Pancreas (tissue), 10 donors: ENCODE results near the gene RABGAP1L. TPM values are rescaled to one million over a fixed set of nuclear protein-coding genes. Genes with fewer than 3 reads are reported as not detected.

ENCODE experiments used
- ATAC-seq, 4 donors: fragments of 200-7000 bp; cut with Tn5 transposase; one replicate each; pipeline versions ENCODE4 v1.8.0 to v1.9.1; 2020; ENCODE audit warnings: mild to moderate bottlenecking in 4 of 4, moderate library complexity in 4 of 4
- DNase-seq, 6 donors: peaks; one replicate each; pipeline ENCODE4 v3.0.0-alpha.2; 2020
- FAIRE-seq: peaks from 2 replicates; lab custom pipeline; 2012; peaks lifted over from hg19 to GRCh38; lab: Jason Lieb, UNC
- H3K27ac ChIP-seq, 4 donors: fragments of 200-600 bp; sonication (generic); 1 replicate in 3 of 4; 2 replicates in 1 of 4; pipeline versions ENCODE4 v1.5.0 to v1.8.0; 2020
- H3K27me3 ChIP-seq, 4 donors: fragments of 200-600 bp; one replicate each; pipeline ENCODE4 v1.8.0; 2021
- H3K36me3 ChIP-seq, 3 donors: fragments of 200-600 bp; sonication (generic) in 1 of 3; one replicate each; pipeline versions ENCODE4 v1.5.0 to v1.8.0; 2020 to 2021
- H3K4me1 ChIP-seq, 3 donors: fragments of 200-600 bp; one replicate each; pipeline ENCODE4 v1.8.0; 2021
- H3K4me3 ChIP-seq, 4 donors: fragments of 200-600 bp; sonication (generic) in 2 of 4; one replicate each; pipeline versions ENCODE4 v1.5.0 to v1.8.0; 2020 to 2021
- H3K9me3 ChIP-seq, 4 donors: fragments of 200-600 bp; one replicate each; pipeline ENCODE4 v1.8.0; 2021
- WGBS, 2 donors: extraction: QIAGEN DNeasy Blood & Tissue Kit; methylation state at CpG; one replicate each; pipeline ENCODE4 v1.1.7; 2013; 5-methylcytosine and 5-hydroxymethylcytosine counted together
- intact Hi-C, 3 donors: fragments of 100-400 bp; cut with DNase I; formaldehyde crosslinking; loops; one replicate each; pipeline versions ENCODE4 v1.11.1 to v1.14.2; 2022
- polyA plus RNA-seq, 2 donors: library from polyadenylated mRNA; stranded (reverse); fragments of 200-250 nt; gene quantifications; one replicate each; pipeline ENCODE4 v1.2.3, GENCODE V29; 2013
- total RNA-seq, 6 donors: library from RNA; stranded (reverse); fragmentation: NEBNext Ultra II Directional in 4 of 6; extraction: Animal tissue kit (Norgen Biotek cat#: 25700) in 4 of 6; gene quantifications; one replicate each; pipeline versions ENCODE4 v1.2.1 to v1.2.4, GENCODE V29; 2021 to 2023
- TF ChIP-seq, protein P1 (sequence below), 4 donors: fragments of 200-600 bp; sonication (generic) in 3 of 4; IDR thresholded peaks; one replicate each; pipeline versions ENCODE4 v1.5.0 to v1.8.0; 2021; ENCODE audit warnings: antibody characterized with exemption in 4 of 4
- donor health status: healthy with polysubstance abuse.
- donor health status: DM: no; HTN: no; CAD: no; lungs with moderate emphysema.
- donor health status: DM: no; HTN: no; CAD: no.
- donor health status: control.
- donor health status: control.
- donor health status: Bipolar disorder and iron deficiency.
- donor health status: DM: yes; HTN: yes; CAD: no.
- donor health status: DM: no; HTN: no; CAD: no.
- donor health status: DM: no; HTN: no; CAD: no.
- donor health status: DM: yes; HTN: yes; CAD: no.

RABGAP1L gene
- total and polyA plus RNA-seq, 8 donors: 13.9 to 64.8 (median 36.1) TPM

GRCh38 chr1:174922121-174922520 is 762.8 kb downstream of the RABGAP1L start:
- DNase-seq: no peak
- Histone ChIP-seq H3K4me1 (peaks cover 0 to under 1% (median 0%) of the 10 kb centered on the region in 3 donors), H3K27me3 (no peaks in the 10 kb centered on the region), H3K36me3 (no peaks in the 10 kb centered on the region), H3K27ac (no peak overlapping the region), H3K9me3 (no peaks in the 10 kb centered on the region), H3K4me3 (no peak overlapping the region)
- 91 to 96% methylated on average over 5 of the region's 5 CpGs for WGBS, 2 donors
- FAIRE-seq: no peak
- TF ChIP-seq, protein P1, sequence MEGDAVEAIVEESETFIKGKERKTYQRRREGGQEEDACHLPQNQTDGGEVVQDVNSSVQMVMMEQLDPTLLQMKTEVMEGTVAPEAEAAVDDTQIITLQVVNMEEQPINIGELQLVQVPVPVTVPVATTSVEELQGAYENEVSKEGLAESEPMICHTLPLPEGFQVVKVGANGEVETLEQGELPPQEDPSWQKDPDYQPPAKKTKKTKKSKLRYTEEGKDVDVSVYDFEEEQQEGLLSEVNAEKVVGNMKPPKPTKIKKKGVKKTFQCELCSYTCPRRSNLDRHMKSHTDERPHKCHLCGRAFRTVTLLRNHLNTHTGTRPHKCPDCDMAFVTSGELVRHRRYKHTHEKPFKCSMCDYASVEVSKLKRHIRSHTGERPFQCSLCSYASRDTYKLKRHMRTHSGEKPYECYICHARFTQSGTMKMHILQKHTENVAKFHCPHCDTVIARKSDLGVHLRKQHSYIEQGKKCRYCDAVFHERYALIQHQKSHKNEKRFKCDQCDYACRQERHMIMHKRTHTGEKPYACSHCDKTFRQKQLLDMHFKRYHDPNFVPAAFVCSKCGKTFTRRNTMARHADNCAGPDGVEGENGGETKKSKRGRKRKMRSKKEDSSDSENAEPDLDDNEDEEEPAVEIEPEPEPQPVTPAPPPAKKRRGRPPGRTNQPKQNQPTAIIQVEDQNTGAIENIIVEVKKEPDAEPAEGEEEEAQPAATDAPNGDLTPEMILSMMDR (IDR thresholded peaks at IDR 0.05): no peak
- intact Hi-C loops: no loop called here
- no peak for ATAC-seq

DNA sequence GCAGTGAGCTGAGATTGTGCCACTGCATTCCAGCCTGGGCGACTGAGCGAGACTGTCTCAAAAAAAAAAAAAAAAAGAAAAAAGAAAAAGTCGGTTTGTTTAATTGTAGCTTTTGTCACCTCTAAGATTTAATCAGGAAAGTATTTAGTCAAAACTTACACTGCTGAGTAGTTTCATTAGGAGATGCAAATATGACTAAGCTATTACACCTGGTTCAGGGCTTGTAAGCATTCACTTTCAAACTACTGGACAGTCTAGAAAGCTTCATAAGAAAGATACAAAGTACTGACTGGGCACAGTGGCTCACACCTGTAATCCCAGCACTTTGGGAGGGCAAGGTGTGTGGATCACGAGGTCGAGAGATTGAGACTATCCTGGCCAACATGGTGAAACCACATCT is 764.5 kb downstream of the RABGAP1L start:
- TF ChIP-seq, protein P1 (IDR thresholded peaks at IDR 0.05): no peak
- ATAC-seq (no peak), FAIRE-seq (no peak), DNase-seq (no peak)
- no peaks in the 10 kb centered on the region for H3K9me3 ChIP-seq
- WGBS, 2 donors: 85 to 89% methylated on average over 5 of the region's 5 CpGs
- no peak overlapping the region for H3K27ac ChIP-seq
- H3K27me3 ChIP-seq: no peaks in the 10 kb centered on the region
- H3K4me3 ChIP-seq: no peak overlapping the region
- intact Hi-C loops: no loop called here
- no peaks in the 10 kb centered on the region for H3K4me1 ChIP-seq
- no peaks in the 10 kb centered on the region for H3K36me3 ChIP-seq

DNA sequence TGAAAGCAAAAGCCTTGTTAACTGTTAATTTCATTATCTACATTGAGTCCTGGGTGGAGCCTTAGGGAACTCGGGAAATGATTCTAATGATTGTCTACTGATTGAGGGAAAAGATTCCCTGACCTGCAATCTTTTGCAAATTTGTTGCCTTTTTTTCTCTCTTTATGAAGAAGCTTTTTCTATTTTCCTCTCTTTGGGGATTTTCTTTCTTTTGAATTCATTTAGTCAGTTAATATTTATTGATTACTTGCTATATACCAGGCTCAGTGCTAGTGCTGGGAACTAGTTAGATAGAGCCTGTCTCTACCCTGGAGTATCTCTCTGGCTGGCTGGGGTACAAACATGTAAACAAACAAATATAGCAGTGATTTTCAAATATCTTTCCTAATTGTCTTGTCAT is 769.2 kb downstream of the RABGAP1L start:
- FAIRE-seq (no peak), DNase-seq (no peak), ATAC-seq (no peak)
- Histone ChIP-seq H3K36me3 (no peaks in the 10 kb centered on the region), H3K27ac (no peak overlapping the region), H3K4me1 (peaks cover 0 to 3% (median 0%) of the 10 kb centered on the region in 3 donors), H3K4me3 (no peak overlapping the region), H3K27me3 (no peaks in the 10 kb centered on the region), H3K9me3 (no peaks in the 10 kb centered on the region)
- TF ChIP-seq, protein P1 (IDR thresholded peaks at IDR 0.05): no peak
- intact Hi-C loops: no loop called here
- WGBS, 2 donors: 28 to 37% methylated on average over 1 of the region's 1 CpG

GRCh38 chr1:174931214-174931613 is 771.9 kb downstream of the RABGAP1L start:
- TF ChIP-seq, protein P1 (IDR thresholded peaks at IDR 0.05): no peak
- no peak for DNase-seq
- H3K4me3 ChIP-seq: no peak overlapping the region
- H3K4me1 ChIP-seq: peaks cover 4 to 9% (median 7%) of the 10 kb centered on the region in 3 donors
- ATAC-seq: no peak
- no peaks in the 10 kb centered on the region for H3K27me3 ChIP-seq
- intact Hi-C loops: no loop called here
- no peaks in the 10 kb centered on the region for H3K9me3 ChIP-seq
- 26 to 44% methylated on average over 1 of the region's 1 CpG for WGBS, 2 donors
- H3K27ac ChIP-seq: no peak overlapping the region
- H3K36me3 ChIP-seq: no peaks in the 10 kb centered on the region
- no peak for FAIRE-seq

GRCh38 chr1:174932587-174932986 is 773.3 kb downstream of the RABGAP1L start:
- Histone ChIP-seq H3K9me3 (no peaks in the 10 kb centered on the region), H3K36me3 (no peaks in the 10 kb centered on the region), H3K4me3 (no peak overlapping the region), H3K27ac (no peak overlapping the region), H3K27me3 (no peaks in the 10 kb centered on the region), H3K4me1 (peaks cover 4 to 9% (median 8%) of the 10 kb centered on the region in 3 donors)
- FAIRE-seq: no peak
- no peak for ATAC-seq
- TF ChIP-seq, protein P1 (IDR thresholded peaks at IDR 0.05): no peak
- DNase-seq: no peak
- intact Hi-C loops: no loop called here
- WGBS, 2 donors: 79 to 95% methylated on average over 2 of the region's 2 CpGs
